Measurements from ENCODE around the gene ATF3.

- TF ChIP-seq CTCF (conservative IDR thresholded peaks at IDR 0.05 in 1 of 2, IDR thresholded peaks at IDR 0.05 in 1 of 2; ENCODE audit: low read depth in 1 of 2, low read length in 2 of 2) = no peak
- no peak for TF ChIP-seq EZH2 (IDR thresholded peaks at IDR 0.05; ENCODE audit: low read length, missing control alignments)
Observed at GRCh38 chr1:212560933-212561460, 47.6 kb upstream of the ATF3 start.
